ENCODE measurements around the gene TBC1D8.

DNA sequence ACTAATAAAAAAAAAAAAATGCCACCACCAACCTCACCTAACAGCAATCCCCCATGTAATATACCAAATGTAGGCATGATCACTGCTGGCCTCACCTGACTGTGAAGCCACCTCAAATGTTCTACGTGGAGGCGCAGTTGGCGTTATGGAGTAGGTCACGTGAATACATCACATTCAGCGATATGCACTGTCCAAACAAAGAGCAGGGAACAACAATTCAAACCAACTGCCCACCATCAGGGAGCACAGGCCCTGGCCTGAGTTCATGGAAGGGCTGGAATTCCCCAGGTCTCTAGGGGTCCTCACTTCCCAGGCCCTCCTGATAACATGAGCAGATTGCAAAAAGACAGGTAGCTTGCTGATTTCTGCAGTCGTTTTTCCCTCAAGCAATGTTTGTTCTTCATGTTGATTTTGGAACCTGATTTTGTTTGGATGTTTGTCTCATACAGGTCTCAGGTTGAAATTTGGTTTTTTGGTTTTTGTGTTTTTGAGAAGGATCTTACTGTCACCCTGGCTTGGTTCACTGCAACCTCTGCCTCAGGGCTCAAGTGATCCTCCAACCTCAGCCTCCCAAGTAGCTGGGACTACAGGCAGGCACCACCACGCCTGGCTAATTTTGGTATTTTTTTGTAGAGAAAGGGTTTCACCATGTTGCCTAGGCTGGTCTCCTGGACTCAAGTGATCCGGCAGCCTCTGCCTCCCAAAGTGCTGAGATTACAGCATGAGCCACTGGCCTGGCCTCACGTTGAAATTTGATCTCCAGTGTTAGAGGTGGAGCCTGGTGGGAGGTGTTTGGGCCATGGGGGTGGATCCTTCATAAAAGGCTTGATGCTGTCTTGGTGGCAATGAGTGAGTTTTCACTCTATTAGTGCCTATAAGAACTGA, 15.5 kb downstream of the TBC1D8 start:
- TF ChIP-seq, protein P1, sequence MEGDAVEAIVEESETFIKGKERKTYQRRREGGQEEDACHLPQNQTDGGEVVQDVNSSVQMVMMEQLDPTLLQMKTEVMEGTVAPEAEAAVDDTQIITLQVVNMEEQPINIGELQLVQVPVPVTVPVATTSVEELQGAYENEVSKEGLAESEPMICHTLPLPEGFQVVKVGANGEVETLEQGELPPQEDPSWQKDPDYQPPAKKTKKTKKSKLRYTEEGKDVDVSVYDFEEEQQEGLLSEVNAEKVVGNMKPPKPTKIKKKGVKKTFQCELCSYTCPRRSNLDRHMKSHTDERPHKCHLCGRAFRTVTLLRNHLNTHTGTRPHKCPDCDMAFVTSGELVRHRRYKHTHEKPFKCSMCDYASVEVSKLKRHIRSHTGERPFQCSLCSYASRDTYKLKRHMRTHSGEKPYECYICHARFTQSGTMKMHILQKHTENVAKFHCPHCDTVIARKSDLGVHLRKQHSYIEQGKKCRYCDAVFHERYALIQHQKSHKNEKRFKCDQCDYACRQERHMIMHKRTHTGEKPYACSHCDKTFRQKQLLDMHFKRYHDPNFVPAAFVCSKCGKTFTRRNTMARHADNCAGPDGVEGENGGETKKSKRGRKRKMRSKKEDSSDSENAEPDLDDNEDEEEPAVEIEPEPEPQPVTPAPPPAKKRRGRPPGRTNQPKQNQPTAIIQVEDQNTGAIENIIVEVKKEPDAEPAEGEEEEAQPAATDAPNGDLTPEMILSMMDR (IDR thresholded peaks at IDR 0.05) = no peak
- TF ChIP-seq POLR2A (IDR thresholded peaks at IDR 0.05) = no peak
